Astrocyte (in vitro differentiated cells and primary cell): ENCODE data around the gene SSBP2. TPM values are rescaled to one million over a fixed set of nuclear protein-coding genes. Genes with fewer than 3 reads are reported as not detected.

Experiments used
- DNase-seq: peaks from one replicate; pipeline ENCODE4 v3.0.0-alpha.2; 2010; ENCODE audit warnings: low read depth
- FAIRE-seq: peaks from 2 replicates; lab custom pipeline; 2011; peaks lifted over from hg19 to GRCh38; lab: Jason Lieb, UNC
- H2AFZ ChIP-seq: 2 replicates; pipeline ENCODE4 v1.6.0; 2012; ENCODE audit warnings: low read depth, low read length, inconsistent platforms
- H3K27ac ChIP-seq: 2 replicates; pipeline ENCODE4 v1.5.1; 2011; ENCODE audit warnings: low read depth, low read length, inconsistent platforms
- H3K27me3 ChIP-seq: 2 replicates; pipeline ENCODE4 v1.6.0; 2011; ENCODE audit warnings: low read length, inconsistent platforms; ENCODE audit not compliant: insufficient read depth
- H3K36me3 ChIP-seq: 2 replicates; pipeline ENCODE4 v1.5.1; 2011; ENCODE audit warnings: low read length, inconsistent platforms; ENCODE audit not compliant: insufficient read depth
- H3K4me1 ChIP-seq: 2 replicates; pipeline ENCODE4 v1.5.1; 2011; ENCODE audit warnings: low read length, inconsistent platforms; ENCODE audit not compliant: insufficient read depth
- H3K4me2 ChIP-seq: 2 replicates; pipeline ENCODE4 v1.6.0; 2012; ENCODE audit warnings: low read length, inconsistent platforms
- H3K4me3 ChIP-seq: 2 replicates; pipeline ENCODE4 v1.5.1; 2011; ENCODE audit warnings: low read depth, mild to moderate bottlenecking, low read length, inconsistent platforms; ENCODE audit not compliant: insufficient read depth
- H3K79me2 ChIP-seq: 2 replicates; pipeline ENCODE4 v1.6.0; 2012; ENCODE audit warnings: mild to moderate bottlenecking, low read length, inconsistent platforms; ENCODE audit not compliant: insufficient read depth
- H3K9ac ChIP-seq: 2 replicates; pipeline ENCODE4 v1.6.0; 2012; ENCODE audit warnings: mild to moderate bottlenecking, low read length, inconsistent platforms
- H3K9me3 ChIP-seq: 2 replicates; pipeline ENCODE4 v1.5.1; 2012; ENCODE audit warnings: low read depth, mild to moderate bottlenecking, low read length, inconsistent platforms; ENCODE audit not compliant: insufficient read depth
- H4K20me1 ChIP-seq: 2 replicates; pipeline ENCODE4 v1.6.0; 2012; ENCODE audit warnings: low read length, inconsistent platforms; ENCODE audit not compliant: insufficient read depth
- H3K27ac Mint-ChIP-seq: one replicate; pipeline ENCODE4 v1.8.0; 2021; ENCODE audit warnings: mild to moderate bottlenecking, mixed read lengths; ENCODE audit not compliant: unreplicated experiment
- H3K27me3 Mint-ChIP-seq: one replicate; pipeline ENCODE4 v1.8.0; 2021; ENCODE audit warnings: low read depth, mixed read lengths; ENCODE audit not compliant: unreplicated experiment
- H3K36me3 Mint-ChIP-seq: one replicate; pipeline ENCODE4 v1.8.0; 2021; ENCODE audit warnings: low read depth, mixed read lengths; ENCODE audit not compliant: unreplicated experiment
- H3K4me1 Mint-ChIP-seq: one replicate; pipeline ENCODE4 v1.8.0; 2021; ENCODE audit warnings: low read depth, mixed read lengths; ENCODE audit not compliant: unreplicated experiment
- H3K4me3 Mint-ChIP-seq: one replicate; pipeline ENCODE4 v1.8.0; 2021; ENCODE audit warnings: mild to moderate bottlenecking, moderate library complexity, mixed read lengths; ENCODE audit not compliant: unreplicated experiment
- H3K9me3 Mint-ChIP-seq: one replicate; pipeline ENCODE4 v1.8.0; 2021; ENCODE audit warnings: mild to moderate bottlenecking, mixed read lengths; ENCODE audit not compliant: unreplicated experiment
- EZH2 ChIP-seq: IDR thresholded peaks from 2 replicates; pipeline ENCODE4 v1.6.1; 2012; ENCODE audit warnings: mild to moderate bottlenecking, low read length, inconsistent platforms; ENCODE audit not compliant: insufficient read depth
- total RNA-seq: library from RNA; stranded (reverse); gene quantifications from 2 replicates; pipeline ENCODE4 v1.2.1, GENCODE V29; 2021
- TF ChIP-seq, protein P1 (sequence below): IDR thresholded peaks from 2 replicates; pipeline ENCODE4 v1.5.1; 2011; ENCODE audit warnings: low read depth, mild to moderate bottlenecking, inconsistent platforms, low read length, moderate library complexity; ENCODE audit not compliant: insufficient read depth

The SSBP2 gene
- total RNA-seq, 1 donor from 2014 or later, result 59.8 TPM

DNA sequence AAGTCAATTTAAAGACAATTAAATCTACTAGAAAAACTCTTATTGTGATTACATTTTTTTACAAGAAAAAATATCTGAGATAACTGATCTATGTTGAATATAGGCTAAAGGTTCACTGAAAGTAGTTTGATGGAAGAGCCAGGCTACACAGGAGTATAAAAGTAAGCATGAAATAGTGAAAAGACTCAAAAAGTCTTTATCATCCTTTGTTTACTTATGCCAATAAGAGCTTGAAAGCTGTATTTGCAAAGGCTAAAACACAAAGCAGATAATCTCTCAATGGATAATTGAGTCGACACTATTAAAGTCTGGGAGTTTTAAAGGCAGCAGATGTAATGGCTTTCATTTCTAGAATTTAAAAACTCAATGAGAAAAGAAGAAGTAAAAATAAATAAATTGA, 42.0 kb downstream of the SSBP2 start:
- Mint-ChIP-seq H3K4me1 (no peaks in the 10 kb centered on the region), H3K27me3 (no peaks in the 10 kb centered on the region), H3K27ac (no peak overlapping the region), H3K9me3 (no peaks in the 10 kb centered on the region), H3K4me3 (no peak overlapping the region), H3K36me3 (peaks cover 7% of the 10 kb centered on the region)
- Histone ChIP-seq H3K4me2 (no peak overlapping the region), H3K27me3 (no peaks in the 10 kb centered on the region), H3K4me1 (no peaks in the 10 kb centered on the region), H3K36me3 (no peaks in the 10 kb centered on the region), H2AFZ (no peak overlapping the region), H3K79me2 (no peaks in the 10 kb centered on the region), H3K9me3 (no peaks in the 10 kb centered on the region), H3K27ac (no peak overlapping the region), H3K9ac (no peak overlapping the region), H4K20me1 (no peaks in the 10 kb centered on the region), H3K4me3 (no peak overlapping the region)
- TF ChIP-seq EZH2, result no peak
- TF ChIP-seq, protein P1, sequence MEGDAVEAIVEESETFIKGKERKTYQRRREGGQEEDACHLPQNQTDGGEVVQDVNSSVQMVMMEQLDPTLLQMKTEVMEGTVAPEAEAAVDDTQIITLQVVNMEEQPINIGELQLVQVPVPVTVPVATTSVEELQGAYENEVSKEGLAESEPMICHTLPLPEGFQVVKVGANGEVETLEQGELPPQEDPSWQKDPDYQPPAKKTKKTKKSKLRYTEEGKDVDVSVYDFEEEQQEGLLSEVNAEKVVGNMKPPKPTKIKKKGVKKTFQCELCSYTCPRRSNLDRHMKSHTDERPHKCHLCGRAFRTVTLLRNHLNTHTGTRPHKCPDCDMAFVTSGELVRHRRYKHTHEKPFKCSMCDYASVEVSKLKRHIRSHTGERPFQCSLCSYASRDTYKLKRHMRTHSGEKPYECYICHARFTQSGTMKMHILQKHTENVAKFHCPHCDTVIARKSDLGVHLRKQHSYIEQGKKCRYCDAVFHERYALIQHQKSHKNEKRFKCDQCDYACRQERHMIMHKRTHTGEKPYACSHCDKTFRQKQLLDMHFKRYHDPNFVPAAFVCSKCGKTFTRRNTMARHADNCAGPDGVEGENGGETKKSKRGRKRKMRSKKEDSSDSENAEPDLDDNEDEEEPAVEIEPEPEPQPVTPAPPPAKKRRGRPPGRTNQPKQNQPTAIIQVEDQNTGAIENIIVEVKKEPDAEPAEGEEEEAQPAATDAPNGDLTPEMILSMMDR, result no peak
- no peak for FAIRE-seq
- no peak for DNase-seq

GRCh38 chr5:81703840-81704239, 47.1 kb downstream of the SSBP2 start:
- FAIRE-seq, result no peak
- Mint-ChIP-seq H3K4me3 (no peak overlapping the region), H3K9me3 (peaks cover 10% of the 10 kb centered on the region), H3K36me3 (peaks cover 20% of the 10 kb centered on the region), H3K27ac (no peak overlapping the region), H3K27me3 (no peaks in the 10 kb centered on the region), H3K4me1 (no peaks in the 10 kb centered on the region)
- H3K27ac ChIP-seq, result no peak overlapping the region
- no peak overlapping the region for H3K9ac ChIP-seq
- H3K79me2 ChIP-seq, result no peaks in the 10 kb centered on the region
- H3K9me3 ChIP-seq, result peaks cover 7% of the 10 kb centered on the region
- H3K4me3 ChIP-seq, result no peak overlapping the region
- H4K20me1 ChIP-seq, result no peaks in the 10 kb centered on the region
- TF ChIP-seq EZH2, result no peak
- TF ChIP-seq, protein P1, result no peak
- no peaks in the 10 kb centered on the region for H3K4me1 ChIP-seq
- no peak for DNase-seq
- H3K27me3 ChIP-seq, result no peaks in the 10 kb centered on the region
- H3K36me3 ChIP-seq, result no peaks in the 10 kb centered on the region
- H3K4me2 ChIP-seq, result no peak overlapping the region
- no peak overlapping the region for H2AFZ ChIP-seq

GRCh38 chr5:81700166-81700565, 50.7 kb downstream of the SSBP2 start:
- Histone ChIP-seq H3K9me3 (peaks cover 7% of the 10 kb centered on the region), H3K4me2 (no peak overlapping the region), H3K36me3 (no peaks in the 10 kb centered on the region), H4K20me1 (no peaks in the 10 kb centered on the region), H2AFZ (no peak overlapping the region), H3K27me3 (no peaks in the 10 kb centered on the region), H3K9ac (no peak overlapping the region), H3K4me3 (no peak overlapping the region), H3K27ac (no peak overlapping the region), H3K79me2 (no peaks in the 10 kb centered on the region), H3K4me1 (no peaks in the 10 kb centered on the region)
- Mint-ChIP-seq H3K36me3 (peaks cover 20% of the 10 kb centered on the region), H3K4me1 (peaks cover 4% of the 10 kb centered on the region), H3K27me3 (no peaks in the 10 kb centered on the region), H3K4me3 (no peak overlapping the region), H3K27ac (no peak overlapping the region), H3K9me3 (peaks cover 10% of the 10 kb centered on the region)
- DNase-seq (no peak), FAIRE-seq (no peak)
- TF ChIP-seq, protein P1, result no peak
- TF ChIP-seq EZH2, result no peak
